NCI-H446 treated with DMSO at 0.1 percent for 48 hours (cell line): ENCODE results near the gene NCKAP5.
"Not testable (repeated sequence)": the region's sequence is repeated elsewhere in the genome, so short reads cannot be mapped to it uniquely, and the experiment has no call there.

ENCODE experiments used
- DNase-seq: peaks from one replicate; lab custom pipeline; 2025; lab: John Stamatoyannopoulos, UW

NCKAP5 gene

DNA sequence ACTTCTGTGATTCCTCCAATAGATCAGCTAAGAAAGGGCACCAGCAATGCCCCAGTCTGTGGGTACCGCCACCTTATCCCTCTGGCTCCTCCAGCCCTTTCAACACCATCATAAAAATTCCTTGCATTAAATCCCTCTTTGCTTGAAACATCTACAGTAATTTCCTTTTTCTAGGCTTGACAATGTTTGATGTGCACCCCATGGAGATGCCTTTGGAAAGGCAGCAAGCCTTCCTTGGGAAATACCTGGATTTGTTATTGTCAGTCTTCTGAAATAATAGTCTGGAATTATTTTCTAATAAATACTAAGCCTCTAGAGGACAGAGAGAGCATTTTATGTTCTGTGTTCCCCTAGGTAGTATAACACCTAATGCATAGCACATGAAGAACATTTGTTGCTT, 46.1 kb downstream of the NCKAP5 start:
- no peak for DNase-seq

DNA sequence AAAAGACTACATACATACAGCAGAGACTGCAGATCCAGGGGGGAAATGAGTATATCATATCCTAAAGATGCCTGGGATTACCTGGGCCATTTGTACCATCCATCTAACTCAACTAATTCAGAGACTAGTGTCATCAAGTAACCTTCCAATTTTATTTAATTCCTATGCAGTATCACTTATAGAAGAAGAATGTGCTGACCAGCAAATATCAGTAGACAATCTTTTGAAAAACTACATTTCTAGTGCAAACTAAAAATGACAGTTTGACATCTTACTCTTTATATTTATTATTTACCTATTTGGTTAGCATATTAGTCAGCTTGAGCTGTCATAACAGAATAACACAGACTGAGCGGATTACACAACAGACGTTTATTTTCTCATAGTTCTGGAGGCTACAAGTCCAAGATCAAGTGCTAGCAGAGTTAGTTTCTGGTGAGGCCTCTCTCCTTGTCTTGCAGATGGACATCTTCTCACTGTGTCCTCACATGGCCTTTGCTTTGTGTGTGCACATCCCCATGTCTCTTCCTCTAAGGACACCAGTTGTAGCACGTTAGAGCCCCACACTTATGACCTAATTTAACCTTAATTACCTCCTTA, 47.0 kb downstream of the NCKAP5 start:
- DNase-seq = no peak

DNA sequence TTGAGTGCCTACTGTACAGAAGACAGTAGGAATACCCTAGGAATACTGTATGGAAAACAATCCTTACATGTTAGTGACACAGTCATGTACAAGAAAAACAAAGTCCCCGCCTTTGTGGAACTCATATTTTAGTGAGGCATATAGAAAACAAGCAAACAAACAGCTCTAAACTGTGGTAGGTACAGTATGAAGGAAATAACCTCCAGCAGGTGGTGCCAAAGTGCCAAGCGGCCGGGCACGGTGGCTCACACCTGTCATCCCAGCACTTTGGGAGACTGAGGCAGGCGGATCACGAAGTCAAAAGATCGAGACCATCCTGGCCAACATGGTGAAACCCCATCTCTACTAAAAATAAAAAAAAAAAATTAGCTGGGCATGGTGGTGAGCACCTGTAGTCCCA, 48.6 kb downstream of the NCKAP5 start:
- not testable (repeated sequence) for DNase-seq

DNA sequence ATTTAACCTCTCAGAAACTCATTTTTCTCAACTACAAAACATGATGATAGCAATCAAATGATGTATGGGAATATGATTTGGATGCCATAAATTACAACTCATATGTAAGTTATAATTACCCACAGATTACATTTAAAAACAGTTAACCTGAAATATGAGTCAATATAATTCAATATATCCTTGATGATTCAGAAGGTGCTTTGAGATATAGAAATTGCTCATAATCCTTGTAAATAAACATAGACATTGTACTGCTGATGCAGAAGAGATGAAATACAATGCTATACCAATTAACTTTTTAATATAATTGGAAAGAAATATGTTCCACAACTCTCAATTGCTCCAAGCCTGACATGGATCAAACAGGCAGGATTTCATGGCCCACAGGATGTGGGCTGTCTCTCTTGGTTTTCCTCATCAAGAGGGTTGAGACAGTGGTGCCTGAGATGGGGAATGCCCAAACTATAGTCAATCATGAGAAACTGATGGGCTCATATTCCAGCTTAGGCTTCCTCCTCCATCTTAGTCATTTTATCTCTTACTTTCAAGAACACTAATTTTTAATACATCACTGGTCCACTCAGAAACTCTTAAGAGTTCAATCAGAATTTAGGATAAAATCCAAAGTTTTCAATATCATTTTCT, 49.4 kb downstream of the NCKAP5 start:
- DNase-seq = no peak

DNA sequence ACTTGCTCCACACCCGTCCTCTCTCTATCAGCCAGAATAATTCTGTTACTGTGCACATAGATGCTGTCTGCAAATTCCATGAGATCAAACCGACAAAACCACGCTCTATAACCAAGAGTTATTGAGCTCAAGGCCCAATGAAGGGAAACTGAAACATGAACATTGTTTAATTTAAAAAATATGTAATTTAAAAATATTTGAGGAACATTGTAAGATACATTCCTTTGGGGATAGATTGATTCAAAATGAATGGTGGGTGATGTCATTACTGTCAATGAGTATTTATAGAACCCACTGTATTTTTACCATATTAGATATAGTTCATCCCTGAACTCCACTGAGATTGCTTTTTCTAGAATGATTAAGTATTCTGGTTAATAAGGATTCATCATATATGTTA, 50.4 kb downstream of the NCKAP5 start:
- no peak for DNase-seq

DNA sequence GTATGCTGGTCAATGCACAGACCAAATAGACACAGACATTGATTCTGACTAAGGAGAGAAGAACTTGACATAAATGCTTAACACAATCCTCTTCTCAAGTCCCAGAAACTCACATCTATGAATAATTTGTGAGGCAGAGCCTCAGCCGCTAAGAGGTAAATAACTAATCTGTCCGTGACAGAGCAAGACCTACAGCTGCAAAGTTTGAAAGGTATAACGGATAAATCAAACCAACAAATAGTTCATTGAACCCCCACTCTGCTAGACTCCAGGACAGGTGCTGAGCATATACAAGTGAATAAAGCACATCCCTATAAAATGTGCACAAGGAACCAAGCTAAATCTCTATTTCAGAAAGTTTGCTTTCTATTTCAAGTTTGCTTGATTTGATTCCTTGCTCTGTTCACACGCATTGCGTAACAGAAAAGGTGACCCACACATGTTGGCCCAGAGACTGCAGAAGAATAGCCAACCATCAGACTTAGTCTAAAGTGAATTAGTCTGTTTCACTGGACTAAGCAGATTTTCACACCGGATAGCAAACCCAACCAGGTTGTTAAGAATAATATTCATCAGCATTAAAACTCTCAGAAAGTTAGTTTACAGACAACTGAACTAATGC, 51.7 kb downstream of the NCKAP5 start:
- DNase-seq = no peak

DNA sequence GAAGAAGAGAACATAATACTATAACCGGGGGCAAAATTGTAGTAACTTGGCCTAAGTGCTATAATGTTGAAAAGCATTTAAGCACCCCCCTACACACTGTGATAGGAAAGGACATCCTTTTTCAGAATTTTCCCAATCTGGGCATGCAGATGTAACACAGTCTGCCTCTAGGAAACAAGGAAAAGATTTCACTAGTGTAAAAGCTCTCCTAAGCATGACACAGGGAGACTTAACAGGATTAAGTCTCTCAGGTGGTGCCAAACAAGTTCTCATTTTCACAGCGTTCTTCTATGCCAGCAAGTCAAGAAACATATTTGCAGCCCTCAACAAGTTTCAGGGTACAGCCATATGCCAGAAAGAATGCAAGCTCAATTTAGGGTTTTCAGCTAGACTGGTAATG, 53.0 kb downstream of the NCKAP5 start:
- DNase-seq = no peak

DNA sequence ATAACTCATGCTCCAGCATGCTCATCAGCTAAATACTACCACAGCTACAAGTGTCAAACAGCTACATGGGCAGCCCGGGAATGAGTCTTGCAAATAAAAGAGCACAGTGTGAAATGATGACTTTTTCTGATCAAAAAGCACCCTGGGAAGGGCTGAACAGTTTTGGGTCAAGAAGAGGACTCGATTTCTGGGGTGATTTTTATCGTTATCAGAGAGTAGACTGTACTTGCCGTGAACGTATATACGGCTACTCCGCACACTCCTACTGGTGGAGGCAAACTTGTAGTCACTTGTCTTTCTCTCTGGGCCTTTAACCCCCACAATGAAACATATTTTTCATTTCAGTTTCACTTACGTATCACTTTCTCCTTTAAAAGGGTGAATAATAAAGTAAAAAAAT, 54.4 kb downstream of the NCKAP5 start:
- DNase-seq = no peak

DNA sequence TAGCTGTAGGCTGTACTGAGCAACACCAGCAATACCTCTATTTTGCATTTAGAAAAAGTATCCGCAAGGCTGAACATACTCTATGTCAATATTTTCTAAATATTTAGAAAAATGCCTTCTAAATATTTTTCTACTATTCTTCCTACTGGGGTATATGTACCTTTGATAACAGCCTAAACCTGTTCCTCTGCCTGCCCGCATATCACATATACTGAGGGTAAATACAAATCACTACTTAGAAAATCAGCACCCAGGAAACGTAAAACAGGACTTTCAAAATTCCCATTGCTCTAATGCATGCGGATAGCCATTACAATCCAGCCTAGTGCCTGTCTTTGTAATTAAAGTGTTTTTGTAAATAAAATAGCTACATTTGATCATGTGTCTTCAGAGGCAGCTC, 56.1 kb downstream of the NCKAP5 start:
- no peak for DNase-seq

DNA sequence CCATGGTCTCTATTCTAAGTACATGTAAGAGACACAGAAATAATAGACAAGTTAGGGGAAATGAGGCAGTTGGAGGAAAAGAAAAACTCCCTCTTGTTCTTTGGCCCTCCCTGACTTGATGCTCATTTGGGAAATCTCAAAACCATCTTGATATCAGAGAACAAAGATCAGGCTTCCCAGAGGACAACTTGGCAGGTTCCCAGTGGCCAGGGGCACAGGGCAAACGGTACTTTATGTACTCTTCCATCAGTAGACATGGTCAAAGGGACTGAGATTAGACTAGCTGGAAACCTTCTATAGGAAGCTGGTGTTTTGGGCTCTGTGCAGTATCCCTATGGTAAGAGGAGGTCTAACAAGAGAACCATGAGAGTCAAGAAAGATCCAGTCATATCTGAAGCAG, 56.6 kb downstream of the NCKAP5 start:
- no peak for DNase-seq

DNA sequence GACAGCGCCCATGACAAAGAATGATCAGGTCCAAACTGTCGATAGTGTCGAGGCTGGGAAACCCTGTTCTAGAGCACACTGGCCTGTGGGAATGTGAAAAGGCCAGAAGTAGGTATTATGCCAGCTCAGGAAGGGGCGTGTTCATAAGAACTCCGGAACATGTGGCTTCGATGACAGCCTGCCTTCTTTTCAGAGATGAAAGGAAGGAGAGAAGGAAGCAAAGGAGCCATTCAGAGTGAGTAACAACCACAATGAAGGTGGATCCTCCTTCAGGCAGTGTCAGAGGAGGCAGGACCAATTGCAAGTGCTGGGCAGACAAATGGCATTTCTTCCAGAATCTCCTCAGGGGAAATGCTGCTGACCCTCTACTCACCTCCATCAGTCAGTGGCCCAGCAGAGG, 58.5 kb downstream of the NCKAP5 start:
- DNase-seq = no peak

DNA sequence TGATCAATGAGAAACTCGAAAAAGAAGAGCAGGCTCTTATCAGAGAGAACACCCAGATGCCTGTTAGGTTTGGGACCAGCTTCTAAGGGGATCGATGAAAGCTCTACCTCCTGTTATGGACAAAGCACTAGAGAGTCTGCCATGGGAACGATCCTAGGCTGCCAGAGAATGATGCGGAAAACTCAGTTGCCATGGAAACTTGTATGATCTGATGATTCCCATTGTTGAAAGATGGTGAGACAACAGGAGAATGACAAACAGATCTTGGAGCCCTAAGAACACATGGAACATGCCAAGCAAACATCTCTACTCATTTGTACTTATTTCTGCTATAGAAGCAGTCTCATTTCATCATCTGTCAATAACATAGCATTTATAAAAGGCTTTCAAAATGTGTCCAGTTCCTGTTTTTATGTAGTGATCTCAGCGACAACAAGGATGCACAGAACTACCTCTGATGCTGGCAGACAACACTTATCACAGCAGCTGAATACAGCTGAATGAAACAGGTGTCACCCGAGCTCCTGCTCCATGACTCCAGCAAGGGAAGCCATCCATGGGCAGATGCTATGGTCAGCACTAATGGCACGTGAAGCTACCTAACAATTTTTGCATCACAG, 59.6 kb downstream of the NCKAP5 start:
- DNase-seq = no peak

DNA sequence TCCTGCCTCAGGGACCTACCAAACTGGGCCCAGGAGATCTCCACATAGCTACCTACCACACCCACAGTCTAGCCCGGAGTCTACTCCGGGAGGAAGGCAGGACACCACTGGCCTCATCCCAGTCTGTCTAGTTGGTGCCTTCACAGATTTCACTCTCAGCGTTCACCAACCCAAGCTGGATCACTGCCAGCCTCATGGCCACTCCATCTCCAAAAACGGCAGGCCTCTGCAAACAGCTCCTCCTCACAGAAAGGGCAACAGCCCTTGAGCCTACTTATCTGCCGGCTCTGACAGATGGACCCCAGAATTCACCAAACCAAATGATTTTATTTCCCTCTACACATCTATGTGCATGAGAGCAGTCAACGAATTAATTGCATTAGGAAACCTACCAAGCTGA, 61.3 kb downstream of the NCKAP5 start:
- DNase-seq = no peak

DNA sequence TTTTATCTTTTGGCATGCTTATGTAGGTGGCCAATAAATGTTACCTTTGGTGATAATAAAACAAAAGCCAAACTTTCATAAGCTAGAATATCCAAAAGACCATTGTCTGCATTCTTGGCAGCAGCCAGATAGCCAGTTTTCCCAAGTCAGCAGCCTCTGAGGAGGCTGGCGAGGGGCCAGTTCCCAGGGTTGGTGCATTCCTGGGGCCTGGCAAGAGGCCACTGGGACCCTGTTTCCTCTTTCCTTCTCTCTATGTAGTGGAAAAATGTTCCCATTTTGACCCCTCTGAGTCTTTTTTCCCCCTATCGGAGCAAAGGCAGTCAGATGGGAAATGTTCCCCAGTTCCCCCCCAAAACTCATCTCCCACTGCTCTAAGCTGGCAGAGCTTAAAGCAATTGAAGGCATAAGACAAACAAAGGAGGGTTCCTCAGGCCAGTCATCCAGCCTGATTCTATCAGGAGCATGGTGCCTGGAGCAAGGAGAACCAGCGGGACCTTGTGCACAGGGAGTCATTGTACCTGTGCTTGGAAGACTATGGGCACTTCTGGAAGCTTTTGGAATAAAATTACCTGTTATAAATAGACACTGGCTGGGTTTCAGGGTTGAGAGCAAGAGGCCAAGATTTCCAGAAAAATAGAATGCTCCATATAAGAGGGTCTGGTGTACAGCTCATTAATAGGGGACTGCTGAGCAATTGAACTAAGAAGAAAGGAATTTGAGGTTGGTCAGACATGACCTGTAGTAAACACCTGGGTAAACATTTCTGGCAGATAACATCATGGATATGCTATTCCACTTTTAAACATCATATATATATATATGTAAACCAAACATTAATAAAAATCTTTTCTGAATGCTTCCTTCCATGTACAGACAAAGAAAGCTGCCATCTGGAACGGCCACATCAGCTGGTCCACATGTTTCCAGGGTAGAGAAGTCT, 63.4 kb downstream of the NCKAP5 start:
- DNase-seq = no peak

DNA sequence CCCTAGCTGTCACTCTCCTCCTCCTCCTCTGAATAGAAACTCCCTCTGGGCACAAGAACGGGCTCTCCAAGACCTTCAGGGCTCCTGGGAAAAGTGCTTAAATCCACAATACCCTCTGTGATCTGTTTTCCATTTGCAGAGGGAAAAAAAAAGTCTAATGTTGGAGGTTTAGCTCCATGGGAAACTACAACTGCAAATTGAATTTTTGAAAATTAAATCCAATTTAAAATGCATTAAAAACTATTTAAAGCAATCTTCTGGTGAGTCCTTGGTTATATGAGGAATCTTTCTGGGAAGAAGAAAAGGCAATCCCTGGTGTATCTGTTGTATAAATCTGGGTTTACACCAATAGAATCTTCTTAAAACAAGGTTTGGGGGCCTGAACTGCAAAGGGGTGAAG, 64.3 kb downstream of the NCKAP5 start:
- DNase-seq = no peak

DNA sequence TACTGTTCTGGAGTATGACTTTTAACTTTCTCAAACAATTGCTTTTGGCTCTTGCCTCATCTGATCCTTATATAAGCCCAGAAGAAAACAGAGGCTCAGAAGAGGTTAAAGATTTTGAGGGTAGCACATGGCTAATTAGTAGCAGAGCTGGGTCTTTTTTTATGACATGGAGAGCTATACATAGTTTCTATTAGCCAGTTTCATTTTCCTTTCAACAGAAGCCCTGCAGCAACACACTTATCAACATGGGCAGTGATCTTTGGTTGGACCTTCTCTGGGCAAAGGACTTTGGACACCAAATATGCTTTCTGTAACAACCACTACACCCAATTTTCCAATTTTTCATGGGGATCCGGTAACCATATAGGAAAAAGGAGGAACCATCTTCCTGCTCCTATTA, 64.9 kb downstream of the NCKAP5 start:
- no peak for DNase-seq

DNA sequence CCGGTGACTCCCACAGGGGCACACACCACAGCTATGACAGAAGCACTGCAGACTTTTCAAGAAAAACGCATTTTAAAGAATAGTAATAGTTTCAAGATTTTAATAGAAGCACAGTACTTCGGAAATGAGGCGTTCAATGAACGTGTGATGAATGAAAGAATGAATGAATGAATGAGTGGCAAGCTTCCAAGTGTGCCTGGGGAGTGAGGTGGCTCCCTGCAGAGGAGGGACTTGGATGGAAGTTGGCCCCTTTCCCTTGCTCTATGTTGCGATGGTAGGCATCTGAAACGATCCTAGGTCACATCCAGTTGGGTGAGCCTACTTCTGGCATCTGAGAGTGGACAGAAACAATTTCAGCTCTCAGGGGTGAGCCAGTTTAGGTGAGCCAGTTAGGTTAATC, 65.6 kb downstream of the NCKAP5 start:
- no peak for DNase-seq

DNA sequence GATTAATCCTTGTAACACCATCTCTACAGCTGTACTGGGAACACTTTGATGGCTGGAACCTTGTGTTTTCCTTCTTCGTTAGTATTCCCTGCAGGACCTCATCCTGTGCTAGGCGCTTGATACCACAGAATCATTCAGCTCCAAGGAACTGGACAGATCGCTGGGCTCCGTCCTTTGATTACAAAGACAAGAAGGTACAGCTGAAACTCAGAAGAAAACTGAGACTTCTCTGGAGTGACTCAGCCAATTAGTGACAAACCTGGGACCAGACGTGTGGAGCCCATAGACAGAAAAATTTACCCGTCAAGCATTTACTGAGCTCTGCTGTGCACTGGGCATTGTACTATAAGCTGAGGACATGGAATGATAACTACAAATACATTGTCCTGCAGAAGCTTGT, 67.3 kb downstream of the NCKAP5 start:
- DNase-seq = no peak

DNA sequence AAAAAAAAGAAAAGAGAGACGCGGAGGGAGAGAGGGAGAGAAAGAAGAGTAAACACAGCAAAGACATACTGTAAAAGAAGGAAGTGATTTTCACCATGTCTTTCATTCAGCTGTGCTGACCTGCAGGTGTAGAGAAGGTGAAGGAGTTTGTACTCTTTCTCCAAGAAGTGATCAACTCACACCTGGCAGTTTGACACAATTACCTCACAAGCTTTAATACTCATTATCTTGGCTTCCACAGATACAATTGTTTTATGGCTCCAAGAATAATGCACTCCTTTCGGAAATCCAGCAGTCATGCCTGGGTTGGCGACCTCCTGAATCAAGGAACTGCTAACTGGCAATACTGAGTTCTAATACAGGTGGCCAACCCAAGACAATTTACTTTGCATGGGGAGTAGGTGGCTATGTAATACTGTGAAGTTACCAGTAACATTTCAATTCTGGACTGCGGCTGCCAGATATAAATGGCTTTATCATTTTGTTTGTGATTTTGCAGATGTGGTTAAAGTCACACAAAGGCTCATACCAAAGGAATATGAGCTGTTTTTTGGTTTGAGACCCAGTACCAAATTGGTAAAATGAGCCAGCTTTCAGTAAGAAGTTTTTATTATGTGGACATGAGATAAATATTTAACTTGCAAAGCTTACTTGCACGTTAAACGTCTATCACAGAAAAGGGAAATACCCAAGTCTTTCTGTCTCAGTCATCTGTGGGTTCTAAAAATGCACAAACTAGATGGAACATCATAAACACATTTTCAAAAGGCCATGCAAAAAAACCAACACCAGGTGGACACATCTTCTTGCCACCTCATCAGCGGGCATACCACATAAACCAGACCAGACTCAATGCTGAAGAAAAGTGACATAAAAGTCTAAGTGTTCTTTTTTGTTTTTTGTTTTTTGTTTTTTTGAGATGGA, 69.3 kb downstream of the NCKAP5 start:
- DNase-seq = no peak

DNA sequence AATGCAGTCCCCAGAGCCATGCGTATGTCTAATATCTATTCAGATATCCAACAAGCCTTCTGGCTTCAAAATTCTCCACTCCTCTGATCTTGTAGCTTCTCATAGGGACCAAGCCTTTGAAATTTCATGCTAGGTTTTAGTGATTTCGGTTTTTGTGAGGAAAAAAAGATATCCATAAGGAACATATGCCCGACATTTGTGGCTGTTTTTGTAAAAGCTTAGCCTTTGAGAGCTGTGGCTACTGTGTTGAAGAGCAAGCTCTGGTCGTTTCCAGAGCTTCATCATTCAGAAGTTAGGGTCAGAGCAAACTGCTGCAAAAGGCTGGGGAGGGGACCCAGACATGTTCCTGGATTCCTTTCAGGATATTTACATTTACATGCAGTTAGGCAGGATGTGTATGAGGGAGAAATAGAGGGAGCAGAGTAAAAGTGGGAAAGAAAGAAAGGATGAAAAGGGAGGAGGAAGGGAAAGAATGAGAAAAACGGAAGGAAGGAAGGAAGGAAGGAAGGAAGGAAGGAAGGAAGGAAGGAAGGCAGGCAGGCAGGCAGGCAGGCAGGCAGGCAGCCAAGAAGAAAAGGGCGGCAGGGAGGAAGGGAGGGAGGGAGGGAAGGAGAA, 70.2 kb downstream of the NCKAP5 start:
- no peak for DNase-seq
